Measurements from ENCODE around the gene CRAT. TPM values are rescaled to one million over a fixed set of nuclear protein-coding genes. Genes with fewer than 3 reads are reported as not detected.

The CRAT gene
- total and polyA plus RNA-seq, 4 donors = 10.4 to 26.0 (median 16.5) TPM

DNA sequence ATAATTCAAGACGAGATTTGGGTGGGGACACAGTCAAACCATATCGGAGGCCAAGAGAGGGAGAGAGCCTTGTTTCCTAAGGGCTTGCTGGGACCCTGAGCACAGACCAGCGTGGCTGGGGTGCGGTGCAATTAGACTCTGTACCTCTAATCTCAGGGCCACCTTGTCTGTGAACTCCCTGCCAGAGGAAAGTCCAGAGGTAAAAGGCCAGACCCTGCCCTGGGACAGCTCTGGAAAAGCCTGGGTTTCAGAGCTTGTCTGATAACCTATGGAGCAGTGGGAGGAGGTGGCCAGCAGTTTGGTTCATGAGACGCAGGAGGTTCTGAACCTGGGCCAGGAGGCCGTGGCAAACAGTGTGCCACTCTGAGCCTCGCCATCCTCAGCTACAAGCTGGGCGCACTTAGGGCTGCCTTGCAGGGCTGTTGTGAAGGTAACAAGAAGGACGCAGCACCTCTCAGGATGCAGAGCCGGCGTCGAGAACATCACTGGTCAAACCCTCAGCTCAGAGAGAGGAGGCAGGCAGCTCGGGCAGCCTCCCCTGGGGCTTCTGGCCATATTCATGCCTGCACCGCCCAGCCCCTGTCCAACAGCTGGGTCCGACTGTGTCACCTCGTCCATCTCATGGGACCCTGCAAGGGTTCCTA, 34.5 kb downstream of the CRAT start:
- ATAC-seq (ENCODE audit: insufficient read depth, low FRiP score) (no peak), DNase-seq (no peak)
- no peak overlapping the region for H3K4me3 ChIP-seq
- TF ChIP-seq CTCF (IDR thresholded peaks at IDR 0.05; ENCODE audit: control extremely low read depth, extremely low read depth) = no peak
- no peaks in the 10 kb centered on the region for H3K27me3 ChIP-seq (ENCODE audit: control insufficient read depth in 3 of 3, insufficient read depth in 3 of 3, low read length in 2 of 3)
- 91 to 94% methylated on average over 16 of the region's 16 CpGs for WGBS, 2 donors
- H3K27ac ChIP-seq (ENCODE audit: low read depth in 1 of 2, low read length in 1 of 2) = no peak overlapping the region
- H3K4me1 ChIP-seq (ENCODE audit: control insufficient read depth in 5 of 5, insufficient read depth in 5 of 5, low read length in 5 of 5) = peaks cover 0 to 4% (median 0%) of the 10 kb centered on the region in 5 donors
- no peaks in the 10 kb centered on the region for H3K9me3 ChIP-seq (ENCODE audit: control insufficient read depth in 4 of 4, insufficient read depth in 3 of 4, low read length in 3 of 4)
- no peak overlapping the region for H3K9ac ChIP-seq (ENCODE audit: insufficient read depth in 1 of 2, low read length in 2 of 2)
- H3K36me3 ChIP-seq (ENCODE audit: control insufficient read depth in 4 of 4, insufficient read depth in 4 of 4, low read length in 4 of 4) = peaks cover 0 to 4% (median 2%) of the 10 kb centered on the region in 4 donors

DNA sequence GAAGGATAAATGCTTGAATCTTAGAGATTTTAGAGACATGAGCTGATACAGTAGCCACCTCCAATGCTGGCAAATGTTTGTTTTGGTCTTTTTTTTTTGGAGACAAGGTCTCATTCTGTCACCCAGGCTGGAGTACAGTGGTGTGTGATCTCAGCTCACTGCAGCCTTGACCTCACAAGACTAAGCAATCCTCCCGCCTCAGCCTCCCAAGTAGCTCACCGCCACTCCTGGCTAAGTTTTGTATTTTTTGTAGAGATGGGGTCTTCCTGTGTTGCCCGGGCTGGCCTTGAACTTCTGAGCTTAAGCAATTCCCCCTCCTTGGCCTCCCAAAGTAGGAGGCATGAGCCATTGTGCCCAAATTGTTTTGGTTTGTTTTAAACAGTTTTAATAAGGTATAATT, 36.5 kb downstream of the CRAT start:
- ATAC-seq (ENCODE audit: insufficient read depth, low FRiP score) = no peak
- Histone ChIP-seq H3K27ac (ENCODE audit: low read depth in 1 of 2, low read length in 1 of 2) (no peak overlapping the region), H3K4me1 (ENCODE audit: control insufficient read depth in 5 of 5, insufficient read depth in 5 of 5, low read length in 5 of 5) (no peaks in the 10 kb centered on the region), H3K36me3 (ENCODE audit: control insufficient read depth in 4 of 4, insufficient read depth in 4 of 4, low read length in 4 of 4) (peaks cover 0 to 16% (median 2%) of the 10 kb centered on the region in 4 donors), H3K4me3 (no peak overlapping the region), H3K27me3 (ENCODE audit: control insufficient read depth in 3 of 3, insufficient read depth in 3 of 3, low read length in 2 of 3) (no peaks in the 10 kb centered on the region), H3K9me3 (ENCODE audit: control insufficient read depth in 4 of 4, insufficient read depth in 3 of 4, low read length in 3 of 4) (no peaks in the 10 kb centered on the region), H3K9ac (ENCODE audit: insufficient read depth in 1 of 2, low read length in 2 of 2) (no peak overlapping the region)
- DNase-seq = no peak
- WGBS, 2 donors = 85 to 90% methylated on average over 3 of the region's 3 CpGs
- no peak for TF ChIP-seq CTCF (IDR thresholded peaks at IDR 0.05; ENCODE audit: control extremely low read depth, extremely low read depth)

- 85 to 90% methylated on average over 8 of the region's 8 CpGs for WGBS, 2 donors
- ATAC-seq (ENCODE audit: insufficient read depth, low FRiP score) = no peak
These were observed 37.2 kb downstream of the CRAT start for GRCh38 chr9:129073404-129073803.

More at GRCh38 chr9:129073404-129073803, 37.2 kb downstream of the CRAT start:
- peaks cover 0 to 19% (median 2%) of the 10 kb centered on the region in 4 donors for H3K36me3 ChIP-seq (ENCODE audit: control insufficient read depth in 4 of 4, insufficient read depth in 4 of 4, low read length in 4 of 4)
- no peak overlapping the region for H3K27ac ChIP-seq (ENCODE audit: low read depth in 1 of 2, low read length in 1 of 2)
- TF ChIP-seq CTCF (IDR thresholded peaks at IDR 0.05; ENCODE audit: control extremely low read depth, extremely low read depth) = no peak
- H3K27me3 ChIP-seq (ENCODE audit: control insufficient read depth in 3 of 3, insufficient read depth in 3 of 3, low read length in 2 of 3) = no peaks in the 10 kb centered on the region
- no peak for DNase-seq
- no peaks in the 10 kb centered on the region for H3K9me3 ChIP-seq (ENCODE audit: control insufficient read depth in 4 of 4, insufficient read depth in 3 of 4, low read length in 3 of 4)
- H3K9ac ChIP-seq (ENCODE audit: insufficient read depth in 1 of 2, low read length in 2 of 2) = no peak overlapping the region
- H3K4me1 ChIP-seq (ENCODE audit: control insufficient read depth in 5 of 5, insufficient read depth in 5 of 5, low read length in 5 of 5) = no peaks in the 10 kb centered on the region
- no peak overlapping the region for H3K4me3 ChIP-seq
